ENCODE results near the gene DDX41. TPM values are rescaled to one million over a fixed set of nuclear protein-coding genes. Genes with fewer than 3 reads are reported as not detected.

Gene DDX41
- total RNA-seq, 1 donor from 2014 or later = 55.4 TPM

DNA sequence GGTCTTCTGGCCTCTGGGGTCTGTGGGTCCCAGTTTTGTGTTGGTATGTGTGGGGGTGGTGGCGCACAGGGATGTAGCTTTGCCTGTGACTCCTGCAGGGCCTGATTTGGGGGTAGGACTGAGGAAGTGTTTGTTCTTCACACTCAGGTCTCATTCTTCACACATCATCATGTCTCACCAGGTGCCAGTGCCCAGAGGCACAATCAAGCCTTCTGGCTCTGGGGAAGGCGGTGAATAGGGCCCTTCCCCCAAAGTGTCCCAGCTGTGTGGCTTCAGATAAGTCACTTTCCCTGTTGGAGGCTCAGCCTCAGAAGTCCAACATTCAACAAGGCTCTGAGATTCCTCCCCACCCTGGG, 48.5 kb downstream of the DDX41 start:
- no peak for DNase-seq

DNA sequence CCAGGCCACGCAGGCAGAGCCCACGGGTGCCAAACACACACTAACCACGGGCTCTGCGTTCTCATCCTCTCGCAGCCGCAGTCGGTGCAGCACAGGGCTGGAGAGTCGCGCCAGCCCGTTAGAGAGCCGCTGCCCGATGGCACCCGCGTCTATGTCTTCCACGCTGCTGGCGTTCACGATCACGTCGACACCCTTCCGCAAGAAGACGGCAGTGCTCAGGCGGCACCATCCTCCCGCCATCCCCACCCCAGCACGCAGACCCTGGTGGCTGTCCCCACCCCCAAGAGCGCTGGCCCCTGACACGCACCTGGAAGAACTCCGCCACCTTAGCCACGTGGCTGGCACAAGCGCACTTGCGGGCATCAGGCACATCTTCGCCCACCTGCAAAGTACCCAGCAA, 49.3 kb downstream of the DDX41 start:
- no peak for DNase-seq

DNA sequence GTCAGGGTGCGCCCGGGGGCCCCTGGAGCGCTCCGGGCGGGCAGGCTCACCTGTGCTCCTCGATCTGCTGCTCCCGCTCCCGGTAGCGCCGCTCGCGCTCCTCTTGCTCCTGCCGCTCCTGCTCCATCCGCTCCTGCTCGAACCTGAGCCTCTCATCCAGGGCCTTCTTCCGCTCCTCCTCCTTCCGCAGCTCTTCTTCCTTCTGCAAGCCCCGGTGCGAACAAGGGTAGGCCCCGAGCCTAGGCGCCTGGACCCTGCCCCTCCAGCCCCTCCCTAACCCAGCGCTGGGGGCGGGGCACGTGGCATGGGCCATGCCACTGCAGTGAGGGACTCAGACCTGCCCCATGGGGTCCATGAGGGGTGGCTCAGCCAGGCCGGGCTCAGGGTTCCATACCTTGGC, 49.9 kb downstream of the DDX41 start:
- no peak for DNase-seq

DNA sequence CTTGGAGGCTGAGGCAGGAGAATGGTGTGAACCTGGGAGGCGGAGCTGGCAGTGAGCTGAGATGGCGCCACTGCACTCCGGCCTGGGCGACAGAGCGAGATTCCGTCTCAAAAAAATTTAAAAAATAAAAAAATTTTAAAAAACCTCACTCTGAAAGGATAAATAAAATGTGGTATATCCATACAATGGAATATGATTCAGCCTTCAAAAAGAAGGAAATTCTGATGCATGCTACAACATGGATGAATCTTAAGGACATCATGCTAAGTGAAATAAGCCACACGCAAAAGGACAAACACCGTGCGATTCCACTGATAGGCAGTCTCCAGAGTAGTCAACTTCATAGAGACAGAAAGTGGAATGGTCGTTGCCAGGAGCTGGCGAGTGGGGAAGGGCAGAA, 51.7 kb downstream of the DDX41 start:
- no peak for DNase-seq

DNA sequence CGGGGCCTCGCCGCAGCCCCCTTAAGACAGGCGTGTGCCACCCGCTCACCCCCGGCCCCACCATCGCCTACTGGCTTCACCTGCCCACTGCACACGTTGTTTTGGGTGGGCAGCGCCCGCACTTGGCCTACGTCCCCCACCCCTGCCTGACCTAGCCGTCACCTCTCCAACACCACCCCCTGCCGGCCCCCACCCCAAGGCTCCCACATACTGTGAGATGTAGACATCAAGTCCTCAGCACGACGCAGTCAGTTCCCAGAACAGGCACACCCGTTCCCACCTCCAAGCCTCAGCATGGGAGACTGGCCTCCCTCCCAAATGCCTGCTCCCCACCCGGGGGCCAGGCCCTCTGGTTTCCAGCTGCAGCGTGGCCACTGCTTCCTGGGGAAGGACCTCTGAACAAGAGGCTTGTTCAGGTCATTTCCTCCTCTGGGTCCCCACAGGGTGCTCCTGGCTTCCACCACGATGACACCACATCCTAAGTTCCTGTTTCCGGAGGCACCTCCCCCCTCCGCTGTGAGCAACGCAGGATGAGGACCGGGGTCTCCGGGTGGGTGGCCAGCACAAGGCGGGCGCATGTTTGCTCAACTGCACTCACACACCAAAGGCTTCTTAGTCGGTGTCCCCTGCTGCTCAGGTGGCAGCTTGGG, 54.6 kb downstream of the DDX41 start:
- no peak for DNase-seq

Other genes starting within 250 kb of the DDX41 start
- 19.6 TPM for gene RAB24, start 213.2 kb downstream of the DDX41 start, total RNA-seq
- 42.8 TPM for gene PRELID1, start 213.2 kb downstream of the DDX41 start, total RNA-seq
- 9.7 TPM for gene MXD3, start 205.1 kb downstream of the DDX41 start, total RNA-seq
- gene LMAN2, start 165.3 kb downstream of the DDX41 start, total RNA-seq = 99.0 TPM
- gene RGS14, start 159.0 kb downstream of the DDX41 start, total RNA-seq = 13.7 TPM
- gene SLC34A1, start 132.5 kb downstream of the DDX41 start, total RNA-seq = not detected
- gene PFN3, start 116.3 kb downstream of the DDX41 start, total RNA-seq = not detected
- gene F12, start 107.4 kb downstream of the DDX41 start, total RNA-seq = 1.3 TPM
- gene GRK6, start 90.3 kb downstream of the DDX41 start, total RNA-seq = 23.8 TPM
- gene PRR7, start 70.1 kb downstream of the DDX41 start, total RNA-seq = 1.1 TPM
- 41.1 TPM for gene DBN1, start 43.3 kb downstream of the DDX41 start, total RNA-seq
- 30.7 TPM for gene PDLIM7, start 19.4 kb downstream of the DDX41 start, total RNA-seq
- 3.8 TPM for gene DOK3, start 7.1 kb downstream of the DDX41 start, total RNA-seq
- 30.8 TPM for gene FAM193B, start 37.6 kb upstream of the DDX41 start, total RNA-seq
- 68.4 TPM for gene TMED9, start 75.2 kb upstream of the DDX41 start, total RNA-seq
- gene B4GALT7, start 83.2 kb upstream of the DDX41 start, total RNA-seq = 11.6 TPM